Chondrocyte (in vitro differentiated cells): ENCODE measurements around the gene MPZL1. TPM values are rescaled to one million over a fixed set of nuclear protein-coding genes. Genes with fewer than 3 reads are reported as not detected.

Experiments
- DNase-seq: peaks from one replicate; pipeline ENCODE4 v3.0.0; 2021; ENCODE audit warnings: mixed read lengths, low spot score
- H3K27ac Mint-ChIP-seq: one replicate; pipeline ENCODE4 v1.8.0; 2021; ENCODE audit warnings: mild to moderate bottlenecking, moderate library complexity, mixed read lengths; ENCODE audit not compliant: unreplicated experiment
- H3K27me3 Mint-ChIP-seq: 2 replicates; pipeline ENCODE4 v1.8.0; 2021; ENCODE audit warnings: low read depth, mixed read lengths
- H3K36me3 Mint-ChIP-seq: 2 replicates; pipeline ENCODE4 v1.8.0; 2021; ENCODE audit warnings: low read depth, mixed read lengths
- H3K4me1 Mint-ChIP-seq: 2 replicates; pipeline ENCODE4 v1.8.0; 2021; ENCODE audit warnings: low read depth, mild to moderate bottlenecking, mixed read lengths
- H3K4me3 Mint-ChIP-seq: one replicate; pipeline ENCODE4 v1.8.0; 2021; ENCODE audit warnings: mild to moderate bottlenecking, moderate library complexity, mixed read lengths; ENCODE audit not compliant: unreplicated experiment
- H3K9me3 Mint-ChIP-seq: 2 replicates; pipeline ENCODE4 v1.8.0; 2021; ENCODE audit warnings: low read depth, mixed read lengths
- CTCF ChIP-seq: fragments of 200-600 bp; sonication (generic); IDR thresholded peaks from 2 replicates; pipeline ENCODE4 v1.5.0; 2021; ENCODE audit warnings: antibody characterized with exemption, mild to moderate bottlenecking, moderate library complexity
- total RNA-seq: library from RNA; stranded (reverse); gene quantifications from 3 replicates; pipeline ENCODE4 v1.2.1, GENCODE V29; 2021

Gene MPZL1
- total RNA-seq, 1 donor from 2014 or later: 198 TPM

GRCh38 chr1:167772436-167772835 is 50.7 kb downstream of the MPZL1 start:
- Mint-ChIP-seq H3K27ac (no peak overlapping the region), H3K9me3 (no peaks in the 10 kb centered on the region), H3K36me3 (peaks cover 52% of the 10 kb centered on the region), H3K4me3 (no peak overlapping the region), H3K4me1 (peaks cover 36% of the 10 kb centered on the region), H3K27me3 (no peaks in the 10 kb centered on the region)
- no peak for TF ChIP-seq CTCF
- no peak for DNase-seq

GRCh38 chr1:167773516-167773915 is 51.7 kb downstream of the MPZL1 start:
- Mint-ChIP-seq H3K27me3 (no peaks in the 10 kb centered on the region), H3K36me3 (peaks cover 49% of the 10 kb centered on the region), H3K4me1 (peaks cover 36% of the 10 kb centered on the region), H3K27ac (no peak overlapping the region), H3K9me3 (no peaks in the 10 kb centered on the region), H3K4me3 (no peak overlapping the region)
- no peak for TF ChIP-seq CTCF
- DNase-seq: no peak

GRCh38 chr1:167774710-167775109 is 52.9 kb downstream of the MPZL1 start:
- peak overlapping the region; percentile 49 for H3K27ac Mint-ChIP-seq
- H3K4me3 Mint-ChIP-seq: no peak overlapping the region
- no peak for TF ChIP-seq CTCF
- no peak for DNase-seq
- peaks cover 36% of the 10 kb centered on the region for H3K4me1 Mint-ChIP-seq
- H3K9me3 Mint-ChIP-seq: peaks cover 1% of the 10 kb centered on the region
- H3K36me3 Mint-ChIP-seq: peaks cover 49% of the 10 kb centered on the region
- no peaks in the 10 kb centered on the region for H3K27me3 Mint-ChIP-seq

GRCh38 chr1:167775178-167775577 is 53.4 kb downstream of the MPZL1 start:
- peaks cover 49% of the 10 kb centered on the region for H3K36me3 Mint-ChIP-seq
- no peak for DNase-seq
- H3K4me1 Mint-ChIP-seq: peaks cover 36% of the 10 kb centered on the region
- no peaks in the 10 kb centered on the region for H3K27me3 Mint-ChIP-seq
- no peak overlapping the region for H3K4me3 Mint-ChIP-seq
- peaks cover 5% of the 10 kb centered on the region for H3K9me3 Mint-ChIP-seq
- H3K27ac Mint-ChIP-seq: no peak overlapping the region
- no peak for TF ChIP-seq CTCF

- H3K9me3 Mint-ChIP-seq: peaks cover 10% of the 10 kb centered on the region
- no peak overlapping the region for H3K4me3 Mint-ChIP-seq
- peaks cover 36% of the 10 kb centered on the region for H3K4me1 Mint-ChIP-seq
- DNase-seq: no peak
- no peak for TF ChIP-seq CTCF
- H3K27ac Mint-ChIP-seq: peak overlapping the region; percentile 68
- peaks cover 49% of the 10 kb centered on the region for H3K36me3 Mint-ChIP-seq
- no peaks in the 10 kb centered on the region for H3K27me3 Mint-ChIP-seq
Measured at GRCh38 chr1:167776151-167776550, 54.4 kb downstream of the MPZL1 start.
